Measurements from ENCODE around the gene FAM161B.
"Not testable (repeated sequence)": the region's sequence is repeated elsewhere in the genome, so short reads cannot be mapped to it uniquely, and the experiment has no call there.

FAM161B gene

GRCh38 chr14:73949752-73950734 lies at the start of gene FAM161B, which contains the start of gene COQ6:
Gene FAM161B (minus strand): TSS chr14:73950094. CDS start chr14:73950026, 68 bp downstream.
Gene COQ6 (plus strand): TSS chr14:73950302. CDS start chr14:73950333, 31 bp downstream.
- peak; percentile 96 for DNase-seq

GRCh38 chr14:73998726-73999125 lies 48.8 kb upstream of the FAM161B start:
- no peak for DNase-seq

GRCh38 chr14:73997944-73998447 lies 48.1 kb upstream of the FAM161B start:
- no peak for DNase-seq

GRCh38 chr14:73997108-73997943 lies 47.4 kb upstream of the FAM161B start:
- DNase-seq, result no peak

- DNase-seq, result no peak
These were observed 46.8 kb upstream of the FAM161B start for GRCh38 chr14:73996731-73997107.

- DNase-seq, result no peak
These were observed 46.1 kb upstream of the FAM161B start for GRCh38 chr14:73995977-73996378.

- not testable (repeated sequence) for DNase-seq
These were observed 45.0 kb upstream of the FAM161B start for GRCh38 chr14:73994926-73995325.

GRCh38 chr14:73991092-73991491 lies 41.2 kb upstream of the FAM161B start:
- no peak for DNase-seq

- not testable (repeated sequence) for DNase-seq
These were observed 38.8 kb upstream of the FAM161B start for GRCh38 chr14:73988656-73989055.

- DNase-seq, result no peak
These were observed 38.2 kb upstream of the FAM161B start for GRCh38 chr14:73988065-73988464.

GRCh38 chr14:73977896-73978295 lies 28.0 kb upstream of the FAM161B start:
- DNase-seq, result no peak

GRCh38 chr14:73976125-73976524 lies 26.2 kb upstream of the FAM161B start:
- DNase-seq, result no peak

- DNase-seq, result no peak
These were observed 23.6 kb upstream of the FAM161B start for GRCh38 chr14:73973497-73973896.

GRCh38 chr14:73968885-73969284 lies 19.0 kb upstream of the FAM161B start:
- no peak for DNase-seq

GRCh38 chr14:73965216-73965615 lies 15.3 kb upstream of the FAM161B start:
- DNase-seq, result no peak

- no peak for DNase-seq
These were observed 11.3 kb upstream of the FAM161B start for GRCh38 chr14:73961192-73961591.

- no peak for DNase-seq
These were observed 8.7 kb upstream of the FAM161B start for GRCh38 chr14:73958591-73958990.

GRCh38 chr14:73955674-73956073 lies 5.8 kb upstream of the FAM161B start:
- DNase-seq, result no peak

- no peak for DNase-seq
These were observed 3.8 kb upstream of the FAM161B start for GRCh38 chr14:73953731-73954130.

GRCh38 chr14:73945159-73945670 lies 4.7 kb downstream of the FAM161B start:
- DNase-seq, result no peak

- DNase-seq, result no peak
These were observed 5.3 kb downstream of the FAM161B start for GRCh38 chr14:73944432-73945158.

GRCh38 chr14:73943083-73943482 lies 6.8 kb downstream of the FAM161B start:
- DNase-seq, result no peak

Measured in stimulated activated CD4-positive, alpha-beta T cell treated with anti-CD3 and anti-CD28 coated beads, Interleukin-15, amount 100 ng/mL, for 24 hours (primary cell).